Hepatocyte (in vitro differentiated cells): ENCODE data around the gene MAPK13. TPM values are rescaled to one million over a fixed set of nuclear protein-coding genes. Genes with fewer than 3 reads are reported as not detected.

Experiments
- DNase-seq: peaks from one replicate; pipeline ENCODE4 v3.0.0-alpha.2; 2016; ENCODE audit warnings: low spot score
- H2AFZ ChIP-seq: fragments of 200-600 bp; sonication (generic); 2 replicates; pipeline ENCODE4 v1.6.0; 2016; ENCODE audit warnings: antibody characterized with exemption, mild to moderate bottlenecking
- H3K27ac ChIP-seq: fragments of 200-600 bp; sonication (generic); 2 replicates; pipeline ENCODE4 v1.5.1; 2016; ENCODE audit warnings: mild to moderate bottlenecking
- H3K27me3 ChIP-seq: fragments of 200-600 bp; sonication (generic); 2 replicates; pipeline ENCODE4 v1.6.1; 2016
- H3K36me3 ChIP-seq: fragments of 200-600 bp; sonication (generic); replicated peaks from 2 replicates; pipeline ENCODE4 v1.5.1; 2016; ENCODE audit warnings: low read depth; ENCODE audit not compliant: insufficient read depth
- H3K4me1 ChIP-seq: fragments of 200-600 bp; sonication (generic); 2 replicates; pipeline ENCODE4 v1.5.1; 2016; ENCODE audit warnings: mild to moderate bottlenecking, moderate library complexity; ENCODE audit not compliant: insufficient read depth
- H3K4me2 ChIP-seq: fragments of 200-600 bp; sonication (generic); 2 replicates; pipeline ENCODE4 v1.6.0; 2016
- H3K4me3 ChIP-seq: fragments of 200-600 bp; sonication (generic); 2 replicates; pipeline ENCODE4 v1.5.1; 2016; ENCODE audit warnings: mild to moderate bottlenecking
- H3K79me2 ChIP-seq: fragments of 200-600 bp; sonication (generic); 2 replicates; pipeline ENCODE4 v1.6.0; 2017; ENCODE audit warnings: mild to moderate bottlenecking
- H3K9me2 ChIP-seq: fragments of 200-600 bp; sonication (generic); replicated peaks from 2 replicates; pipeline ENCODE4 v1.6.0; 2017; ENCODE audit warnings: mild to moderate bottlenecking; ENCODE audit not compliant: insufficient read depth
- H3K9me3 ChIP-seq: fragments of 200-600 bp; sonication (generic); 2 replicates; pipeline ENCODE4 v1.5.1; 2016; ENCODE audit warnings: low read depth, mild to moderate bottlenecking
- H4K20me1 ChIP-seq: fragments of 200-600 bp; sonication (generic); 2 replicates; pipeline ENCODE4 v1.6.0; 2016; ENCODE audit warnings: mild to moderate bottlenecking; ENCODE audit not compliant: insufficient read depth, poor library complexity, severe bottlenecking
- EZH2 ChIP-seq: fragments of 200-600 bp; sonication (generic); IDR thresholded peaks from 2 replicates; pipeline ENCODE4 v1.6.1; 2016; ENCODE audit warnings: antibody characterized with exemption, mild to moderate bottlenecking, borderline replicate concordance
- EZH2phosphoT487 ChIP-seq: fragments of 200-600 bp; sonication (generic); IDR thresholded peaks from one replicate; pipeline ENCODE4 v1.6.1; 2018; ENCODE audit warnings: antibody characterized with exemption, mild to moderate bottlenecking, low read depth, moderate library complexity; ENCODE audit not compliant: unreplicated experiment, severe bottlenecking
- WGBS: methylation state at CpG from one replicate; pipeline ENCODE4 v1.1.6; 2016; ENCODE audit warnings: low lambda C conversion rate; ENCODE audit errors: missing lambda C conversion rate; 5-methylcytosine and 5-hydroxymethylcytosine counted together
- polyA plus RNA-seq: library from polyadenylated mRNA; unstranded; fragments of >200 nt; fragmentation: Nextera tagmentation; extraction: Ambion mirVana; gene quantifications from 2 replicates; pipeline ENCODE4 v1.2.1, GENCODE V29; 2016
- total RNA-seq: library from RNA; depleted of rRNA; stranded (reverse); fragments of >200 nt; gene quantifications from 2 replicates; pipeline ENCODE4 v1.2.3, GENCODE V29; 2014
- TF ChIP-seq, protein P1 (sequence below): fragments of 200-600 bp; sonication (generic); IDR thresholded peaks from 2 replicates; pipeline ENCODE4 v1.5.1; 2016; ENCODE audit warnings: antibody characterized with exemption, mild to moderate bottlenecking; ENCODE audit not compliant: poor library complexity

MAPK13 gene
- total and polyA plus RNA-seq, 2 experiments from 2014 or later = 43.6 to 50.2 TPM

DNA sequence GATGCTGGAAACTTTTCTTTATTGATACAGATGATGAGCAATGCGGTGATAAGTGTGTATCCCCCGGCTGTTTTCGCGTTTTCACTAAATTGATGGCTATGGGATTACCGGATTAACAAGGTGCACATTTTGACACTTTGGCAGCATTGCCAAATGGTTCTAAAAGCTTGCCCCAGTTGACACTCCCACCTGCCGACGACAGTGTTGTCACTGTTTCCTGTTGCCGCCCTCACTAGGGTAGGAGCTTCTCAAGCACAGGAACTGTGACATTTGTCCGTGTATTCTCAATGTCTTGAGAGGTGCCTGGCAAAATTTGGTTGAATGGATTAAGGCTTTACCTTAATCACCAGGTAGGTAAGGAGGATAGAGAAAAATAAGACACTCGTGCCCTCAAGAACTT, 9.8 kb upstream of the MAPK13 start:
- no peaks in the 10 kb centered on the region for H4K20me1 ChIP-seq
- H3K79me2 ChIP-seq = no peaks in the 10 kb centered on the region
- H2AFZ ChIP-seq = no peak overlapping the region
- no peaks in the 10 kb centered on the region for H3K27me3 ChIP-seq
- no peaks in the 10 kb centered on the region for H3K9me3 ChIP-seq
- no peaks in the 10 kb centered on the region for H3K9me2 ChIP-seq
- H3K4me1 ChIP-seq = peaks cover 11% of the 10 kb centered on the region
- H3K4me3 ChIP-seq = no peak overlapping the region
- H3K27ac ChIP-seq = peak overlapping the region; percentile 70
- H3K36me3 ChIP-seq = no peaks in the 10 kb centered on the region
- WGBS = 73% methylated on average over 10 of the region's 10 CpGs
- TF ChIP-seq, protein P1, sequence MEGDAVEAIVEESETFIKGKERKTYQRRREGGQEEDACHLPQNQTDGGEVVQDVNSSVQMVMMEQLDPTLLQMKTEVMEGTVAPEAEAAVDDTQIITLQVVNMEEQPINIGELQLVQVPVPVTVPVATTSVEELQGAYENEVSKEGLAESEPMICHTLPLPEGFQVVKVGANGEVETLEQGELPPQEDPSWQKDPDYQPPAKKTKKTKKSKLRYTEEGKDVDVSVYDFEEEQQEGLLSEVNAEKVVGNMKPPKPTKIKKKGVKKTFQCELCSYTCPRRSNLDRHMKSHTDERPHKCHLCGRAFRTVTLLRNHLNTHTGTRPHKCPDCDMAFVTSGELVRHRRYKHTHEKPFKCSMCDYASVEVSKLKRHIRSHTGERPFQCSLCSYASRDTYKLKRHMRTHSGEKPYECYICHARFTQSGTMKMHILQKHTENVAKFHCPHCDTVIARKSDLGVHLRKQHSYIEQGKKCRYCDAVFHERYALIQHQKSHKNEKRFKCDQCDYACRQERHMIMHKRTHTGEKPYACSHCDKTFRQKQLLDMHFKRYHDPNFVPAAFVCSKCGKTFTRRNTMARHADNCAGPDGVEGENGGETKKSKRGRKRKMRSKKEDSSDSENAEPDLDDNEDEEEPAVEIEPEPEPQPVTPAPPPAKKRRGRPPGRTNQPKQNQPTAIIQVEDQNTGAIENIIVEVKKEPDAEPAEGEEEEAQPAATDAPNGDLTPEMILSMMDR = no peak
- DNase-seq = no peak
- H3K4me2 ChIP-seq = no peak overlapping the region

DNA sequence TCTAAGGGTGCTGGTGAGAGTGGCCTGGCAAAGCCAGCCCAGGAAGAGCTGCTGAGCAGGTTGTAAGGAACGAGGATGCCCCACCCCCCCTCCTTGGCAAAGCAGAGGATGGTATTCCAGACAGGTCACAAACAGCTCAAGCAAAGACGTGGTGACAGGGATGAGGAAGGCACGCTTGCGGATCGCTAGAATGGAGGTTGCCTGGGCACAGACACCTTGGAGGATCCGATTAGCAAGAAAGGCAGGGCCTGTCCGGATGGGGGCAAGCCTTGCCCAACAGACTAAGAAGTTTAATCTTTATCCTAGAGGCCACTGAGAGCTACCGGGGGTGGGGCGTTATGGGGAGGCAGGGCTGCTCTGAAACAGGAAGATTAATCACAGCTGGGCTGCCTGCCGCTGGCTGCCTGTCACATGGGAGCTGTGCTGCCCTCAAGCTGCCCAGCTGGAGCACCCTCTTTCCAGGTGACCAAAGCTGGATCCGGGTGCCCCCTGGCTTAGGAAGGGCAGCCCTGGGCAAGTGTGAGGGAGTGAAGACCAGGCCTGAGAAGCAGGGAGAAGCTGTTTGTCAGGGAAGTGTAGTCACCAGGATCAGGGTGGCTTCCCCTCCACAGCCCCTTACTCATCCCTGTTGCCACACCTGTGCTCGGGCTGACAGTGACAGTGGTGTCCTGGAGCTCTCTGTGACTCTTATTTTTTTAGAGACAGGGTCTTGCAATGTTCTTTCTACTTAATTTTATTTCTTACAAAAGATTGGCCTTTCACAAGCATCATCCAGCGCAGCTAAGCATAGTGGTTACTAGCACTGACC, 9.1 kb upstream of the MAPK13 start:
- Histone ChIP-seq H3K4me2 (no peak overlapping the region), H3K27me3 (no peaks in the 10 kb centered on the region), H3K27ac (peak overlapping the region; percentile 70), H3K79me2 (no peaks in the 10 kb centered on the region), H3K4me1 (peaks cover 11% of the 10 kb centered on the region), H3K4me3 (no peak overlapping the region), H3K9me2 (no peaks in the 10 kb centered on the region), H4K20me1 (no peaks in the 10 kb centered on the region), H2AFZ (no peak overlapping the region), H3K36me3 (no peaks in the 10 kb centered on the region), H3K9me3 (no peaks in the 10 kb centered on the region)
- TF ChIP-seq EZH2 (no peak), EZH2phosphoT487 (no peak)
- TF ChIP-seq, protein P1 = no peak
- peak; percentile 70 for DNase-seq
- 47% methylated on average over 12 of the region's 13 CpGs for WGBS

DNA sequence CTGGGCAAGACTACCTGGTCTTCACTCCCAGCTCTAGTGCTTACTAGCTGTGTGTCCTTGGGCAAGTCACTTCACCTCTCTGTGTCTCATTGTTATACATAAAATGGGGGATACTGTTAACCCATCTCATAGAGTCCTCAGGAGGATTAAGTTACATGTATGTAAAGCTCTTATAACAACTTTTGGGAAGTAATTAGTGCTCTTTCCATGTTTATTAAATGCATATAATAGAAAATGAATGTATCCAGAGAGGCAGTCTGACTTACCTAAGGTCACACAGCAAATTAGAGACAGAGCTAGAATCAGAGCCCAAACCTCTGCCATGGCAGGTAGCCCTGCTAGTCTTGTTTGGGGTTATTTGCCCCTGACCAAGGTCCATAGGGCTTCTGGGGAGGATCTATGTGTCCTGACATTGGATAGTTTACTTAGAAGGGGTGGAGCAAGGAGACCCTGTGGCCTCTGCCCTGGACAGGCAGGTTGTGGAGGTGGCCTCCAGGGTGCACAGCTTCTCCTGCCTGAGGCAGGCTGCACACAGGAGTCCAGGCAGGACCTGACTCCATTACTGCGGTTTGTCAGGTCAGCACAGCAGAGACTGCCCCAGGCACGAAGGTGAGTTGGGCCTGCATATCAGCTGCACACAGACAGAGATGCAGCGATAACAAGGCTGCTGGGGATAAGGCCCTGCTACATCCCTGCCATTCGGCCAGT, 8.4 kb upstream of the MAPK13 start:
- H3K79me2 ChIP-seq = no peaks in the 10 kb centered on the region
- H3K36me3 ChIP-seq = no peaks in the 10 kb centered on the region
- H3K4me2 ChIP-seq = no peak overlapping the region
- DNase-seq = no peak
- H3K27ac ChIP-seq = peak overlapping the region; percentile 70
- H4K20me1 ChIP-seq = no peaks in the 10 kb centered on the region
- H3K27me3 ChIP-seq = no peaks in the 10 kb centered on the region
- peaks cover 11% of the 10 kb centered on the region for H3K4me1 ChIP-seq
- TF ChIP-seq EZH2 (no peak), EZH2phosphoT487 (no peak)
- TF ChIP-seq, protein P1 = no peak
- no peaks in the 10 kb centered on the region for H3K9me2 ChIP-seq
- H3K9me3 ChIP-seq = no peaks in the 10 kb centered on the region
- no peak overlapping the region for H2AFZ ChIP-seq
- WGBS = 70% methylated on average over 4 of the region's 4 CpGs
- H3K4me3 ChIP-seq = no peak overlapping the region
